HG03442 (cell line): ENCODE measurements around the gene APBA3.

Experiments
- ATAC-seq: cut with Tn5 transposase; IDR thresholded peaks from one replicate; pipeline ENCODE4 v1.9.1; 2021; ENCODE audit warnings: mild to moderate bottlenecking, moderate library complexity; ENCODE audit not compliant: unreplicated experiment

The APBA3 gene

DNA sequence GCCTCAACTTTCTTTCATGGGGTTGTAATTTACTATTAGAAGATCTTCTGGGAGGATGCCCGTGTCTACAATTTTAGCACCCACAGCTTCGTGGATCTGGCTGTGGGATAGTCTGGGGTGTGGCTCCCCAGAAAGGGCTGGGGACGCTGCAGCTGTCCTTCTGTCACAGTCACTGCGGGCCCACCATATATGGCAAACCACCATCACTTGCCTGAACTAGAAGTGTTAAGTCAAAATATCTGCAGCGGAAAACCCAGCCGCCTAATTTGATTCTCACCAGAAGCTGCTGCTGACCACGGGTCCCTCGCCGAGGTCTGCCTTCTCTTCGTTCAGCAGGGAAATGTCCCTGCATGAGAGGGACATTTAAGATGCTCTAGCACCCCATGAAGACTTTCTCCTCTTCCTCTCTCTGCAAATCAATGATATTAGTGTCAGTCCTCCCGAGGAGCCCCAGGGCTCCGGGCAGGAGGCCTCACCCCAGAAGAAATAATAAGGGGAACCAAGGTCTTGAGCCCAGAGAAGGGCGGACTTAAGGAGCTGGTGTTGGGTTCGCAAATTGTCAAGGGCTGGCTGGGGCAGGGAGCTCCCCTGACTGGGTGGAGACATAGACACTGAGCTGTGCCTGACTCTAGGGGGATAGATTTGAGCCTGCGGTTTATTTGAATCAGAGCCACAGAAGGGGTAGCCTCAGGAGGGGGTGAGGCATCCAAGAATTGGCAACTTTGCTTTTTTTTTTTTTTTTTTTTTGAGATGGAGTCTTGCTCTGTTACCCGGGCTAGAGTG lies 27.7 kb upstream of the APBA3 start:
- no peak for ATAC-seq

DNA sequence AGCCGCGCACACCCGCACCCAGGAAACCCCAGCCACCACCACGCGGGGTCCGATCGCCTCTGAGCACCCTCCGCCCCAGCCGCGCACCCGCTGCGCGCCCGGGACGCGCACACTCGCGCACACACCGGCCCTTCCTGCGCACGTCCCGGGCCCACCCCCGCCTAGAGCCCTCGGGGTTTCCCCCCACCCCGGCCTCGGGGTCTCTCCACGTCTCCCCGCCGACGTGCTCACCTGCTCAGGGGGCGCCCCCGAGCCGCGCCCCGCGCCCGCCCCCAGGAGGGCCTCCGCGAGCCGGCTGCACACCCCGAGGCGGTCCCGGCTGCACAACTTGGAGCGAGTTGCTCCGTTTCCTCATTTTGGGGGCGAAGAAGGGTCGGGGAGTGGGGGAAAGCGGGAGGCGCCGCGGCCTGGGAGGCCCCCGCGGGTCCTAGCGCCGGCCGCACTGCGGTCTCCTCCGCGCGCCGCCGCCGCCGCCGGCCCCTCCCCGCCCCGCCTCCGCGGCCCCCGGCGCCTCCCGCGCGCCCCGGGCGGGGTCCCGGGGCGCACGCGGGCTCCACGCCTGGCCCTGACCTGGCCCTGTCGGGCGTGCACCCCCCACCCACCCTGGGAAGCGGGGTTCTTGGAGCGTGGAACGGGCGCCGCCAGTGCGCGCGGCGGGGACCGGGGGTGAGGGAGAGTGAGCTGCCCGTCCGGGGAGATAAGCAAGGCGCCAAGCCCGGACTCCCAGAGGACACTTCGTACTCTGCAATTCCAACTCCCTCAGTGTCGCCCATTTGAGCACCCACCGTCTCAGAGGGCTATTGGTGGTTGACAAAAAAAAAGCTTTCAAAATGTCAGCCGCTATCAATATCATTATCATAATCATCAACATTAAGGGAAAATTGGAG lies 24.7 kb upstream of the APBA3 start, which contains the start of gene MATK:
TSS of gene MATK (minus strand) at position 444 of the 887 bp plus-strand sequence. CDS start 1,246 bp downstream, outside the sequence.
- ATAC-seq: no peak

DNA sequence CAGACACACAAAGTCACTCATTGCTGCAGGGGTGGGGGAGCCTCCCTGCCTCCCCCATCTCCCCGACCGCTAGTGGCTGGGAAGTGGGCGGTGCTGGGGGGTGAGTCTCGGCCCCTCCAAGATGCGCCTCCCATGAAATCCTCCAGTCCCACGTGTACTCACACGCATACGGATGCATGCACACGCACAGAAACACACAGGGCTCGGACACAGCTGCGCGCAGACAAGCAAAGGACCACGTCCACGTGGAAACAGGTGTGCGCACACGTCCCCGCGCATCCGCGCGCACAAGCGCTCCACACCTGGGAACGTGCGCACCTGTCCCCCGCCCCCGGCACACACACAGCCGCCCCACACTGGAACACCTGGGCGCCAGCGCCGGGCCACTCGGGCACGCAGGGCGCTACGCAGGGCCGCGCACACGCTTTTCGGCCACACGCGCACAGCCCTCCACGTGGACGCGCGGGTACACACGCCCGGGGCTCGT lies 24.0 kb upstream of the APBA3 start:
- ATAC-seq: no peak

DNA sequence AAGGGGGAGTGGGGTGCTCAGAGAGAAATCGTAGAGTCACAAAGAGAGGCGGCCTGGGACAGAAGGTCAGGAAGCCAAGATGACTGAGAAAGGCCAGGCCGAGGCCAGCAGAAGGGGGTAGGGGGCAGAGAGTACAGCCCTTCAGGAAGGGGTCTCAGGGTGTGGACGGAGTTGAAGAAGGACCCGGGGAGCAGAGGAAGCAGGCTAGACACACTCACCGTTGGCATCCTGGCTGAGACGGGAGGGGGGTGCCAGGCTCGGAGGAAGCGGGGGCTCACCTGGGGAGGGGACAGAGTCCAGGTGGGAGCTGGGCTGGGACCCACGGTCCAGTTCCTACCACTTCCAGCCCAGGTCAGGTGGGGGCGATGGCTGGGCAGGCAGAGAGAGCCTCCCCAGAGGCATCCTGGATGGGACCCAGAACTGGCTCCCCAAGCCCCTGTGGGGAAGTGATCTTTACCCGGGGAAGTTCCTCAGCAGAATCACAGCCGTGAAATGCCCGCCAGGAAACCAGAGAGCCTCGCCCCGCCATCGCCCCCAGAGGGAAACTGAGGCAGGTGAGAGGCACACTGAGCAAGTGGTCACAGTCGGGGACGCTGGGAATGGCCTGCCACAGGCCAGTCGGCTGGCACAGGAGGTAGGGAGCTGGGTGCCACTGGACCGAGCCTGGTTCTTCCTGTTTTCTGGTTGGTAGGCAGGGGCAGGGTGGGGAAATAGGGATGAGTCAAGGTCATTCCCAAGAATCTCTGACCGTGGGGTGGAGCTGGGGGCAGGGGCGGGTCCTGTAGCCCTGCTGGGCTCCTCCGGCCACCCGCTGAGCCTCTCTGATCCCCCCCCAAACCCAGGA lies 23.3 kb upstream of the APBA3 start:
- no peak for ATAC-seq

DNA sequence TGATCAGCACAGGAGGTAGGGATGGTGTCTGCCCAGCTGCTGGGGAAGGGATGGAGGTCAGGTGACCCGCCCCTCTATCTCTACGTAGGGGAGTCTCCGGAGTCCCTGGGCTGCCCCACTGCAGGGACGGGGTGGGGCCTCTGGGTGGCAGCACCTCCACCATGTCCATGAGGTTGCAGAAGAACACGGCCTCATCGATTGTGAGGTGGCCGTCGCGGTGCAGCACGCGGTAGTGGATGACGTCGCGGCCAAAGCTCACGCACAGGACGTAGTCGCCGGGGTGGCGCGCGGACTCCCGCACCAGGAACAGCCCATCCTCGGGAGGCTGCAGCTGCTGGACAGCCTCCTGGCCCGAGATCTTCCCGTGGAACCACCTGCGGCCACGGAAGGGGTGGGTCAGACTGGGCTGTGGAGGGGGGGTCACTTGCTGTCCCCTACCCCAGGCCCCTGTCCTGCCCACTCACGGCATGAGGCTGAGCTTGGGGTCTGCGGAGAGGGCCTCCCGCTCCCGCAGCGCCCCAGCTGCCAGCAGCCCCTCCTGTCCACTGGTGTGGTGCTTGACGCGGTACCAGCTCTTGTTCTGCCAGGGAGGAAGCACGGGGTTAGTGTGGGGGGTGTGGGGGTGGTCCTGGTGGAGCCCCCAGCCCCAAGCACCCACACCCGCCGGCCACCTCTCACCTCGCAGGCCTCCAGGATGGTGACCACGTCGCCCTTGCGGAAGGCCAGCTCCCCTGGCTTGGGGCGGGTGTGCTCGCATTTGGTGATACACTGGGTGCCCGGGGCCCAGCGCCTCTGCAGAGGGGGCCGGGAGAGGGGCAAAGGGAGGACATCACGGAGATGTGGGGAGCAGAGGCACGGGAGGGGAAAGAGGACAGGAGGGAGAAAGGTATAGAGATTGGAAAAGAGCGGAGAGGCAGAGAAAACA lies 22.4 kb upstream of the APBA3 start:
- no peak for ATAC-seq

DNA sequence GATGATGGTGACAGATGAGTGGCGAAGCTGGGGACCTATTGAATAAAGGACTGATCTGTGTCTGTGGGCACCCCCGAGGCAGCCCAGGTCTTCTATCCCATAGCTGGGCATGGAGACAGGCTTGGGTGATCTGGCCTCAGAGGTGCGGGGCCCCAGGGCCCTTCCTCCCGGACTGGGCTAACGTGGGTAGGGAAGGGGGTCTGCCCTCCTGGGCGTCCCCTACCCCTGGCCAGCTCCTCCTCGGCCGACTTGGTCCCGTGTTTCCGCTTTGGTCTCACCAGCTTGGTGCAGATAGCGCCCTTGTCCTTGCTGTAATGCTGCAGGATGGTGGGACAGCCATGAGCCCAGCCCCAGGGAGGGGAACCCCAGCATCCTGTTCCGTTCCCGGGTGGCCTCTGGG lies 21.4 kb upstream of the APBA3 start:
- ATAC-seq: no peak

DNA sequence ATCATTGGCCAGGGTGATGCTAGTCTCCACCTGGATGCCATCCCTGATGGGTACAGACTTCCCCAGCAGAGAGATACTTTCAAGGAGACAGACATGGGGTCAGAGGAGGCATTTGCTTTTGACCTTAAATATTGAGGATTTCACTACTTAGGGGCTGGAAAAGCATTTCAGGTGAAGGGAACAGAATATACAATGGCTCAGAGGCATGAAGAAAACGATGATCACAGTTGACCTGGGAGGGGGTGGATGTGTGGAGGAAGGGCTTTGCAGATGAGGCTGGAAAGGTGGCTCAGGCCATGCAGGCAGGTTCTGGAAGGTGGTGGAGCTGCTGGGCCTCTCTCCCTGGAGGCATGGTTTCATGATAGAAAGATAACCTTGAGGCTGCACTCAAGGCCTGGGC lies 20.8 kb upstream of the APBA3 start:
- ATAC-seq: no peak

DNA sequence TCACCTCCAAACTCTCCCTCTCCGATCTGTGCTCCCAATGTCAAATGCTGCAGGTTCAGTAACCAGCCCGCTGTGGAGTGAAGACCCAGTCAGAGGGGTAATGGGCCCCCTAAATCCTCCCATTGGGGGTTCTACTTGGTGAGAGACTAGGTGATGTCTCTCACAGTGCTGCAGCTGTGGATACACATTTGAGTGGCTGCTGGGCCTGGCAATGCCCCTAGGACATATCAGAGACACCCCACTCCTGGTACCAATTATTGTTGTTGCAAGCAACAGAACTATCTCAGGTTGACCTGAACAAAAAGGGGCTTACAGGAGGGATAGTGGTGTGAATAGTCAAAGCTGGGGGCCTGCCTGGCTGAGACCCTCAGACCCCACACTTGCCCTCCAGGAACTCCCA lies 20.1 kb upstream of the APBA3 start:
- ATAC-seq: no peak

DNA sequence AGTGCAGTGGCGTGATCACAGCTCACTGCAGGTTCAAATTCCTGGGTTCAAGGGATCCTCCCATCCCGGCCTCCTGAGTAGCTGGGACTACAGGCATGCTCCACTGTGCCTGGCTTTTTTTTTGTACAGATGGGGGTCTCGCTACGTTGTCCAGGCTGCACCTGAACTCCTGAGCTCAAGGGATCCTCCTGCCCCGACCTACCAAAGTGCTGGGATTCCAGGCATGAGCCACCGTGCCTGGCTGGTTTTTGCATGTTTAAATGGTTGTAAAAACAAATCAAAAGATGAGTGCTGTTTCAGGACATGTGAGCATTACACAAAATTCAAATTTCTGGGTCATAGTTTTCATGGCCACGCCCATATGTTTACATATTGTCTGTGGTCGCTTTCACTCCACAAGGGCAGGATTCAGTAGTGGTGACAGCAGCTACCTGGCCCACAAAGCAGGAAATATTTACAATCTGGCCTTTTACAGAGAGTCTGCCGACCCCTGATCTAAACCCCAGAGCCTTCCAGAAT lies 19.4 kb upstream of the APBA3 start:
- ATAC-seq: no peak

DNA sequence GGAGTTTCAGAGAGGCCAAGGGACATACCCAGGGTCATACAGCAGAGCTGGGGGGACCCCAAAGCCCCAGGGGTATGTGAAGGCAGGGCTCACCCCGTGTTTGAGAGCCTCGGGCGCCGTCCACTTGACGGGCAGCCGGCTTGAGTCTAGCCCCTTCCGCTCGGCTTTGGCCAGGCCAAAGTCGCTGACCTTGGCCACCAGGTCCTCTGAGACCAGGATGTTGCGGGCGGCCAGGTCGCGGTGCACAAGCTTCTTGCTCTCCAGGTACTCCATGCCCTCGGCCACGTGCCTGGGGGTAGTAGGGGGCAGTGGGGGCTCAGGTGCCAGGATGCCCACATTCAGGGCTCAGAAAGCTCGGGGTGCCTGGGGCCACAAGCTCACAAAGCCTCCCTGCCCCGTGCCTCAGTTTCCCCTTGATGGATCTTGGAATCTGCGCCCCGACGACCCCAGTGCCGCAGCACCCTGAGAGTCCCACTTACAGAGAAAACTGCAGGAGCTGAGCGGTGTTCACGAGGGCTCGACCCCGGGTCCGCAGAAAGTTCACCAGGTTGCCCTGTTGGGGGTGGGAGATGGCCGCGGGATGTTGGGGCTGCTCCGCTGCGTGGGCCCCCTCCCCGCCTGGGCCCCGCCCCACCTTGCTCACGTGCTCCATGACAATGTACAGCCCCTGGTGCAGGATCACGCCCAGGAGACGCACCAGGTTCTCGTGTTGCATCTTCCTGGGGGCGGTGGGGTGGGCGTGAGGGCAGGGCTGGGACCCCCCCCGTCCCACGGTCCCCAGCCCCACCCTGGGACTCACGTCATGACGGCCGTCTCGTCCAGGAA lies 17.6 kb upstream of the APBA3 start:
- no peak for ATAC-seq

DNA sequence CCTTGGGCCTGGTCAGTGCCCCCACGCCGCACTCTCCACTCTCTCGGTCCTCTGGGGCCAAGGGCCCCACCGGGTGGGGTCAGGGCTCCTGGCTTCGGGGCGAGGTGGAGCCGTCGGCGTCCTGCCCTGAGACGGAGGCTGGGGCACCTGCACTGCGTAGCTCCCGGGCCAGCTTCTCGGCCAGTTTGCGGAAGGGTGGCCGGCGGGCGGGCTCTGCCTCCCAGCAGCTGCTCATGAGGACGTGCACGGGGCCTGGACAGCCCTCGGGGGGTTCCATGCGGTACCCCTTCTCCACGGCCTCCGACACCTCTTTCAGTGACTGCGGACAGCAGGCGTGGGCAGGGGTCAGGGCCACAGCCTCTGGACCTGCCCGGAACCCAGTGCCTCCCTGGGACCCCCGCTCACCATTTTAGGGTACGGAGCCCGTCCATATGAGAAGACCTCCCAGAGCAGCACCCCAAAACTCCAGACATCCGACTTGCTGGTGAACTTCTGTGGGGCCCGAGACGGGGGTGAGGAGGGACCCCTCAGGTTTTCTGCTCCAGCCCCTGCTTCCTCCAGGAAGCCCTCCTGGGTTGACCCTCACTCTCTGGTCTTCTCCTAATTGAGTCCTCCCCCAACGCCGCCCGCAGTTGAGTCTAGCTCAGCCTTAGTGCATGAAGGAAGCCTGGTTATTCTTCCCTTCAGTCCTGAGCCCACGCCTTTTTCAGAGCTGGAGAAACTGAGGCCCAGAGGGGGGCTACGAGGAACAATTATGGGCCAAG lies 16.8 kb upstream of the APBA3 start:
- ATAC-seq: no peak

DNA sequence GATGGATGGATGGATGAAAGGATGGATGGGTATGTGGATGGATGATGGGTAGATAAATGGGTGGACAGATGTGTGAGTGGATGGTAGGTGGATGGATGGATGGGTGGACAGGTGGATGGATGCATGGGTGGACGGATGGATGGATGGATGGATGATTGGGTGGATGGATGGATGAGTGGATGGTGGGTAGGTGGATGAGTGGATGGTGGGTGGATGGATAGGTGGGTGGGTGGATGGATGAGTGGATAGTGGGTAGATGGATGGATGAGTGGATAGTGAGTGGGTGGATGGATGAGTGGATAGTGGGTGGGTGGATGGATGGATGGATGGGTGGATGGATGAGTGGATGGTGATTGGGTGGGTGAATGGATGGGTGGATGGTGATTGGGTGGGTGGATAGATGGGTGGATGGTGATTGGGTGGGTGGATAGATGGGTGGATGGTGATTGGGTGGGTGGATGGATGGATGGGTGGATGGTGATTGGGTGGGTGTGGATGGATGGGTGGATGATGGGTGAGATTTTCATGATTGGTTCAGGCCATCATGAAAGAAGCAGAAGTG lies 15.1 kb upstream of the APBA3 start:
- no peak for ATAC-seq

DNA sequence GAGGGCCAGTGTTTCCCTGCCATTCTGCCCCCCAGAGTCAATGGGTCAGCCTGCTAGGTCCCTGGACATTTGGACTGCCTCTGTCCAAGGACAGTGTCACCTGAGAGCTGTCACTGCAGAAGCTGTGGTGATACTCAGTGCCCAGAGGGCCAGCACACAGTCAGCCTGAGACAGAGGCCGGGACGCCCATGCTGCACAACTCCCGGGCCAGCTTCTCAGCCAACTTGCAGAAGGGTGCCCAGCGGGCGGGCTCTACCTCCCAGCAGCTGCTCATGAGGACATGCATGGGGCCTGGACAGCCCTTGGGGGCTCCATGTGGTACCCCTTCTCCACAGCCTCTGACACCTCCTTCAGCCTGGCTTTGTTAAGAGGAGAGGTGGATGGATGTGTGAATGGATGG lies 14.3 kb upstream of the APBA3 start:
- no peak for ATAC-seq

DNA sequence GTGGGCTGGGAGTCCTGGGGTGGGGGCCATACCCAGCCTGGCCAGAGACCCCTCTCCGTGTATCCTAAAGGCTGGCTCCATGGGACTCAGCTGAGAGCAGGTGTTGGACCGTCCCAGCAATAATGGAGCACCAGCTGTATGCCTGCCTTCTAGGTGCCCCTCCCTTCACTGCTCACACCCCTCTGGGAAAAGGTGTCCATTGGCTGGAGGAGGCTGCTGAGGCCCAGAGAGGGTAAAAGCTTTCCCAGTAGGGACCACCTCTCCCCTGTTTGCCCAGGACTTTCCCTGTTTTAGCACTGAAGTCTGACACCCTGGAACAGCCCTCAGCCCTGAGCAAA lies 13.9 kb upstream of the APBA3 start:
- no peak for ATAC-seq

DNA sequence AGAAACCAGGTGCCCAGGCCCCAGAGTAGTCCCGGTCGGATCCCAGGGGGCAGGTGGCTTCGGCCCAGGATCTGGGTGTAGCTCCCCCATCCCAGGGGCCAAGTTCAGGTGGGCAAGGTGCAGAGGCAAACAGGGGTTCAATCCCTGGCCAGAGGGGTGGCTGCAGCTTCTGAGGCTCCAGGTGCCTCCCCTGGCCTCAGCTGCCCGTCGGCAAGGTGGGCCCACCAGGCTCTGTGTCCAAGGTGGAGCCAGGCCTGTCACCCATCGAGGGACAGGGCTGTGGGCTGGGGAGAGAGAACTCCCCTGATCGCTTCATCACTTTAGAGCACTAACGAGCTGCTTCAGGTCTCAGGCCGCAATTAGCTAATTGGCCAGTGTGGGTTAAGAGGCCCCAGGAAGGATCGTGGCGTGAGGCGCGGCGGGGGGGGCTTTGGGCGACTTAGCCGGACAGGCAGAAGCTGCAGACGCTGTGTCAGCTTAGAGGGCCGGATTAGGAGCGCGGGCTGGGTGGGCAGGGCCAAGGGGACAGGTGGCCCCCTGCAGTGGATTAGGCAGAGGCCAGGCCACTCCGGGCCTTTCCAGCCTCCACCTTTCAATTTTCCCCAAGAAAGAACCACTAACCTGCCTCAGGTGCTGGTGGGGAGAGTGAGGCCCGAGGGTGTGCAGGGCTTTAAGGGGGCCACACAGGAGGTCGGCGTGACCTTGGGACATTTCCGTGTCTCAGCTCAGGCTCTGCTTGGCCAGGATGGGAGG lies 13.3 kb upstream of the APBA3 start:
- ATAC-seq: no peak

DNA sequence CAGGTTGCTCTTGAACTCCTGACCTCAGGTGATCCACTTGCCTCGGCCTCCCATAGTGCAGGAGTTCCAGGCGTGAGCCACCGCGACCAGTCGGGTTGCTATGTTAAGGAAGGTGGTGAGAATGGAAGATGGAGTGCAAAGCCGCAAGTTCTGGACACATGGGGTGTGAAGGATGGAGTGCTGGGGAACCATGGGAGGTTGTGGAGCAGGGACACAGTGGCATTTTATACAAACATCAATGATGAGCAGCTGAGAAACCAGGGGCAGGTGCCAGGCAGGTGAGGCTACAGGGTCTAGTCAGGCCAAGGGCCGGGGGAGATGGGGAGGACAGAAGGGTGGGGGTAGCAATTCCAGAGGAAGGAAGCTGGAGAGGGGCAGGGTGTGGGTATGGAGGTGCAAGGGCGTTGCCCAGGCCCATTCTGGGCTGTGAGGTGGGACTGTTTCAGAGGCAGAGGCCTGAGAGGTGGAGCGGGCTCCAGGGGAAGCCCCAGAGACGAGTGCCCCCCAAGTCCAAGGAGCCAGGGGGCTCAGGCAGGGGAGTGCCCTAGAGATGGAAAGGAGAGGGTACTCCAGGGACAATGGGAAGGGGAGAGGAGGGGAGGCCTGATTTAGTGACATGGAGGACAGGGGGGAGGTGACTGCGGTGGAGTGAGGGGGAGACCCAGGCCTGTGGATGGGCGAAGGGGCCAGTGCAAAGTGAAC lies 12.5 kb upstream of the APBA3 start:
- ATAC-seq: no peak
